SU-DHL-6 (cell line): ENCODE results near the gene NKD1.

Experiments
- H2AFZ ChIP-seq: fragments of 200-600 bp; sonication (generic); 2 replicates; pipeline ENCODE4 v1.6.1; 2014; ENCODE audit warnings: low read depth, mild to moderate bottlenecking, moderate library complexity, mixed read lengths, antibody characterized with exemption, low read length; ENCODE audit not compliant: severe bottlenecking
- H3F3A ChIP-seq: fragments of 200-600 bp; shearing (Covaris generic); 2 replicates; pipeline ENCODE4 v1.6.0; 2016; ENCODE audit warnings: antibody characterized with exemption, mild to moderate bottlenecking; ENCODE audit not compliant: insufficient read depth
- H3K27ac ChIP-seq: fragments of 200-600 bp; sonication (generic); 2 replicates; pipeline ENCODE4 v1.5.1; 2016; ENCODE audit warnings: low read depth, mild to moderate bottlenecking, low read length, moderate library complexity, mixed read lengths
- H3K27me3 ChIP-seq: fragments of 200-600 bp; sonication (generic), shearing (Covaris generic); 2 replicates; pipeline ENCODE4 v1.6.0; 2014; ENCODE audit warnings: mild to moderate bottlenecking, low read length
- H3K36me3 ChIP-seq: fragments of 200-600 bp; sonication (generic); 2 replicates; pipeline ENCODE4 v1.6.1; 2014; ENCODE audit warnings: mild to moderate bottlenecking, low read length, mixed read lengths
- H3K4me2 ChIP-seq: fragments of 300-600, 200-600 bp; shearing (Covaris generic), sonication (generic); 2 replicates; pipeline ENCODE4 v1.6.0; 2014; ENCODE audit warnings: low read length, low read depth, mild to moderate bottlenecking; ENCODE audit not compliant: poor library complexity, severe bottlenecking
- H3K4me3 ChIP-seq: fragments of 200-600 bp; sonication (generic); 2 replicates; pipeline ENCODE4 v1.5.1; 2014; ENCODE audit warnings: antibody characterized with exemption, low read length, mild to moderate bottlenecking, mixed read lengths; ENCODE audit not compliant: insufficient read depth, poor library complexity, severe bottlenecking
- H3K79me2 ChIP-seq: fragments of 200-600 bp; sonication (generic); 2 replicates; pipeline ENCODE4 v1.6.1; 2014; ENCODE audit warnings: mild to moderate bottlenecking, low read length, moderate library complexity; ENCODE audit not compliant: insufficient read depth
- H3K9ac ChIP-seq: fragments of 200-600 bp; sonication (generic); 2 replicates; pipeline ENCODE4 v1.7.0; 2014; ENCODE audit warnings: mild to moderate bottlenecking, low read length
- H3K9me2 ChIP-seq: fragments of 200-600 bp; sonication (generic); replicated peaks from 2 replicates; pipeline ENCODE4 v1.6.1; 2014; ENCODE audit warnings: low read length; ENCODE audit not compliant: insufficient read depth
- H3K9me3 ChIP-seq: fragments of 200-600 bp; sonication (generic); 2 replicates; pipeline ENCODE4 v1.6.1; 2014; ENCODE audit warnings: low read length, mixed read lengths; ENCODE audit not compliant: insufficient read depth
- H4K20me1 ChIP-seq: fragments of 200-600 bp; sonication (generic); 2 replicates; pipeline ENCODE4 v1.6.1; 2014; ENCODE audit warnings: low read depth, mild to moderate bottlenecking, antibody characterized with exemption, low read length, moderate library complexity, mixed read lengths
- CTCF ChIP-seq: fragments of 200-600 bp; sonication (generic); IDR thresholded peaks from one replicate; pipeline ENCODE4 v1.5.1; 2017; ENCODE audit warnings: antibody characterized with exemption, mild to moderate bottlenecking, low read length, moderate library complexity; ENCODE audit not compliant: insufficient read depth, poor library complexity, severe bottlenecking
- EZH2phosphoT487 ChIP-seq: fragments of 200-600 bp; sonication (generic), shearing (Covaris generic); conservative IDR thresholded peaks from 2 replicates; pipeline ENCODE4 v1.6.1; 2018; ENCODE audit warnings: mild to moderate bottlenecking, antibody characterized with exemption, low read length, moderate library complexity, mixed read lengths

The NKD1 gene

GRCh38 chr16:50651835-50652438, 103.7 kb downstream of the NKD1 start:
- no peaks in the 10 kb centered on the region for H3K27me3 ChIP-seq
- H3K4me2 ChIP-seq, result no peak overlapping the region
- no peak overlapping the region for H3K9ac ChIP-seq
- H3F3A ChIP-seq, result no peaks in the 10 kb centered on the region
- H3K27ac ChIP-seq, result no peak overlapping the region
- no peaks in the 10 kb centered on the region for H3K79me2 ChIP-seq
- H3K9me2 ChIP-seq, result no peaks in the 10 kb centered on the region
- H3K4me3 ChIP-seq, result no peak overlapping the region
- no peak overlapping the region for H2AFZ ChIP-seq
- TF ChIP-seq CTCF (no peak), EZH2phosphoT487 (no peak)
- no peaks in the 10 kb centered on the region for H3K36me3 ChIP-seq
- no peaks in the 10 kb centered on the region for H3K9me3 ChIP-seq
- no peaks in the 10 kb centered on the region for H4K20me1 ChIP-seq

GRCh38 chr16:50652836-50653425, 104.7 kb downstream of the NKD1 start:
- Histone ChIP-seq H3K9ac (no peak overlapping the region), H3K79me2 (no peaks in the 10 kb centered on the region), H4K20me1 (no peaks in the 10 kb centered on the region), H3K27me3 (no peaks in the 10 kb centered on the region), H3F3A (no peaks in the 10 kb centered on the region), H3K9me3 (no peaks in the 10 kb centered on the region), H2AFZ (no peak overlapping the region), H3K4me3 (no peak overlapping the region), H3K4me2 (no peak overlapping the region), H3K9me2 (no peaks in the 10 kb centered on the region), H3K36me3 (no peaks in the 10 kb centered on the region), H3K27ac (no peak overlapping the region)
- TF ChIP-seq EZH2phosphoT487 (no peak), CTCF (no peak)

GRCh38 chr16:50653633-50654519, 105.7 kb downstream of the NKD1 start:
- Histone ChIP-seq H3K27me3 (no peaks in the 10 kb centered on the region), H3K36me3 (no peaks in the 10 kb centered on the region), H3K9me3 (no peaks in the 10 kb centered on the region), H3K9me2 (no peaks in the 10 kb centered on the region), H4K20me1 (no peaks in the 10 kb centered on the region), H3K9ac (no peak overlapping the region), H3K4me2 (no peak overlapping the region), H2AFZ (no peak overlapping the region), H3K4me3 (no peak overlapping the region), H3K79me2 (no peaks in the 10 kb centered on the region), H3F3A (no peaks in the 10 kb centered on the region), H3K27ac (no peak overlapping the region)
- TF ChIP-seq EZH2phosphoT487 (no peak), CTCF (no peak)
